Measurements from ENCODE around the gene PLEKHB2. TPM values are rescaled to one million over a fixed set of nuclear protein-coding genes. Genes with fewer than 3 reads are reported as not detected.
A peak's percentile ranks its signal among the peaks of the same experiment; 100 is the strongest.
"Not testable (repeated sequence)": the region's sequence is repeated elsewhere in the genome, so short reads cannot be mapped to it uniquely, and the experiment has no call there.

Gene PLEKHB2
- total RNA-seq, 1 donor from 2014 or later = 33.0 TPM

GRCh38 chr2:131063501-131064283, 41.4 kb upstream of the PLEKHB2 start:
- Mint-ChIP-seq H3K27me3 (ENCODE audit: low read depth) (no peaks in the 10 kb centered on the region), H3K4me1 (peaks cover 16% of the 10 kb centered on the region), H3K27ac (peak overlapping the region; percentile 31), H3K4me3 (no peak overlapping the region), H3K9me3 (no peaks in the 10 kb centered on the region), H3K36me3 (peaks cover 37% of the 10 kb centered on the region)
- TF ChIP-seq, protein P1, sequence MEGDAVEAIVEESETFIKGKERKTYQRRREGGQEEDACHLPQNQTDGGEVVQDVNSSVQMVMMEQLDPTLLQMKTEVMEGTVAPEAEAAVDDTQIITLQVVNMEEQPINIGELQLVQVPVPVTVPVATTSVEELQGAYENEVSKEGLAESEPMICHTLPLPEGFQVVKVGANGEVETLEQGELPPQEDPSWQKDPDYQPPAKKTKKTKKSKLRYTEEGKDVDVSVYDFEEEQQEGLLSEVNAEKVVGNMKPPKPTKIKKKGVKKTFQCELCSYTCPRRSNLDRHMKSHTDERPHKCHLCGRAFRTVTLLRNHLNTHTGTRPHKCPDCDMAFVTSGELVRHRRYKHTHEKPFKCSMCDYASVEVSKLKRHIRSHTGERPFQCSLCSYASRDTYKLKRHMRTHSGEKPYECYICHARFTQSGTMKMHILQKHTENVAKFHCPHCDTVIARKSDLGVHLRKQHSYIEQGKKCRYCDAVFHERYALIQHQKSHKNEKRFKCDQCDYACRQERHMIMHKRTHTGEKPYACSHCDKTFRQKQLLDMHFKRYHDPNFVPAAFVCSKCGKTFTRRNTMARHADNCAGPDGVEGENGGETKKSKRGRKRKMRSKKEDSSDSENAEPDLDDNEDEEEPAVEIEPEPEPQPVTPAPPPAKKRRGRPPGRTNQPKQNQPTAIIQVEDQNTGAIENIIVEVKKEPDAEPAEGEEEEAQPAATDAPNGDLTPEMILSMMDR (IDR thresholded peaks at IDR 0.05; ENCODE audit: unreplicated experiment) = no peak
- no peak for DNase-seq (ENCODE audit: low spot score in 2 of 2, unreplicated experiment in 2 of 2)

DNA sequence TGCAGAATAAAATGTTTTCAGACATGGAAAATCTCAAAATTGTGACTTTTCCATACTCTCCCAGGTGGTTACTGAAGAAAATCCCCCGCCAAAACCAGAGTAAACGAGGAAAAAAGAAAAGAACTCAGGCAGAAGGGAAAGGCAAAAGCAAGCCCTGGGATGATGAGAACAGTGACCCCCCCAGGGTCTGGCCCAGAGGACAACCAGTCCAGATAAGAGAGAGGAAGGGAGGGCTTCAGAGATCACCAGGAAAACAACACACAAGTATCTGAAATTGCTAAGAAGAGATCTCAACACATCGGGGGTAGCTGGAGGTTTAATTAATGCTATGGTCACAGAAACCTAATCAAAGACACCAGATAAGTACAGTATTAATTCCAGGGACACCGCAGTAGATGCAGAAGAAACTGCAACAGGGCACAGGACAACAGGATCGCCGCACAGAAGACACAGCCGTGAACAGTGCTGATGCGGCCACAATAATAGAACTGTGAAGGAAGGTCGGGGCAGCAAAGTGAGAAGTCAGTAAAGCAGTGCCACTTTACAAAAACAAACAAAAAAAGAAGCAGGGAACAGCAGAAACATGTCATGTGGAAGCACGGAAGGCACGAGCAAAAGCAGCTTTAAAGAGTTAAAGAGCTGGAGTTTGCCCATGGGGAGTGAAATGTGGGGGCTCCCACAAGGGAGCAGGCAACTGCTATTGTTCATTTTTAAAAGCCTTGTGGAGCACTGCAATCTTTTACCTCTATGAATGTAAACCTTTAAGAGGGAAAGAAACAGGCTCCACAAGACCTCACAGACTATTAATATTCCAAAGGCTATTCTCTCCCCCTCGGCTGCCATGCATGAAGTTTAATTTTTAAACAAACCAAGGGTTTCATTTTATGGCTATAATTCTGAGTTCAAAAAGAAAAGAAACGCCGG, 40.3 kb upstream of the PLEKHB2 start:
- Mint-ChIP-seq H3K27me3 (ENCODE audit: low read depth) (no peaks in the 10 kb centered on the region), H3K27ac (peak overlapping the region; percentile 77), H3K9me3 (no peaks in the 10 kb centered on the region), H3K4me3 (no peak overlapping the region), H3K4me1 (peaks cover 16% of the 10 kb centered on the region), H3K36me3 (peaks cover 39% of the 10 kb centered on the region)
- no peak for DNase-seq (ENCODE audit: low spot score in 2 of 2, unreplicated experiment in 2 of 2)
- TF ChIP-seq, protein P1 (IDR thresholded peaks at IDR 0.05; ENCODE audit: unreplicated experiment) = no peak

DNA sequence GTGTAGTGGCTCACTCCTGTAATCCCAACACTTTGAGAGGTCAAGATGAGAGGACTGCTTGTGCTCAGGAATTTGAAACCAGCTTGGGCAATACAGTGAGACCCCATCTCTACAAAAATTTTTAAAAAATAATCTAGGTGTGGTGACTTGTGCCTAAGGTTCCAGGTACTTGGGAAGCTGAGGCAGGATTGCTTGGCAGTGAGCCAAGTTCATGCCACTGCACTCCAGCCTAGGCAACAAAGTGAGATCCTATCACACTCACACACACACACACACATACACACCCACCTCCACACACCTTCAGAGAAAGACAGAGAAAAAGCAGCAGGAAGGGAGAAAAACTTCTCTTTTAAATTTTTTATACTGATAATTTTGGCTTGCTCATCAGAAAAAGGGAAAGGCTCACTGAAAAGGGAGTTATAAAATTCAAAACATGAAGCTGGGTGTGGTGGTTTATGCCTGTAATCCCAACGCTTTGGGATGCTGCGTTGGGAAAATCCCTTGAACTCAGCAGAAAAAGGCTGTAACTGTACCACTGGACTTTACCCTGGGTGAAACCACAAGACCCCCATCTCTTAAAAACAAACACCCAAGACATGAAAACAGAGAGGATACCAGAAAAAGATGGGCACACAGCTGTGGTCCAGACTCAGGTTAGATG, 37.5 kb upstream of the PLEKHB2 start:
- H3K36me3 Mint-ChIP-seq = peaks cover 50% of the 10 kb centered on the region
- H3K4me1 Mint-ChIP-seq = peaks cover 10% of the 10 kb centered on the region
- TF ChIP-seq, protein P1 (IDR thresholded peaks at IDR 0.05; ENCODE audit: unreplicated experiment) = no peak
- no peaks in the 10 kb centered on the region for H3K9me3 Mint-ChIP-seq
- peak overlapping the region; percentile 47 for H3K27ac Mint-ChIP-seq
- no peak overlapping the region for H3K4me3 Mint-ChIP-seq
- H3K27me3 Mint-ChIP-seq (ENCODE audit: low read depth) = no peaks in the 10 kb centered on the region
- no peak for DNase-seq (ENCODE audit: low spot score in 2 of 2, unreplicated experiment in 2 of 2)

DNA sequence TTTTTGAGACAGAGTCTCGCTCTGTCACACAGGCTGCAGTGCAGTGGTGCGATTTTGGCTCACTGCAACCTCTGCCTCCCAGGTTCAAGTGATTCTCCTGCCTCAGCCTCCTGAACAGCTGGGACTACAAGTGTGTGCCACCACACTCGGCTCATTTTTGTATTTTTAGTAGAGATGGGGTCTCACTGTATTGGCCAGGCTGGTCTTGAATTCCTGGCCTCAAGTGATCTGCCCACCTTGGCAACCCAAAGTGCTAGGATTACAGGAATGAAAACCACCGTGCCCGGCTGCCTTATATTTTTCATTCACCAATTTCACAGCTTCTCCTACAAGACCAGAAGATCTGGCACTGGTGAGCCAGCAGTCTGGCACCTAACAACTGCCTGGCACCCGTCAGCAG, 37.0 kb upstream of the PLEKHB2 start:
- not testable (repeated sequence) for DNase-seq (ENCODE audit: low spot score in 2 of 2, unreplicated experiment in 2 of 2); H3K27me3 Mint-ChIP-seq (ENCODE audit: low read depth); H3K4me3 Mint-ChIP-seq; H3K27ac Mint-ChIP-seq; H3K9me3 Mint-ChIP-seq
- Mint-ChIP-seq H3K36me3 (peaks cover 50% of the 10 kb centered on the region), H3K4me1 (peaks cover 10% of the 10 kb centered on the region)

DNA sequence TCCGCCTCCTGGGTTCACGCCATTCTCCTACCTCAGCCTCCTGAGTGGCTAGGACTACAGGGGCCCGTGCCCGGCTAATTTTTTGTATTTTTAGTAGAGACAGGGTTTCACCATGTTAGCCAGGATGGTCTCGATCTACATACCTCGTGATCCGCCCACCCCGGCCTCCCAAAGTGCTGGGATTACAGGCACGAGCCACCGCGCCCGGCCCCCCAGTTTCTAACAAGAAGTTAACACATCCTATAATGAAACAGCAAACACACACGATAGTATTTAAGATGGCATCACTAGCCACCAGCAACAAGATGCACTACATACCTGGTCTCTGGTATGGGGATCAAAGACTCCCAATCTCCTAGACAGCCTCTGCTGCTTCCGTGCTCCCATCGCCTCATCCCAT, 29.6 kb upstream of the PLEKHB2 start:
- not testable (repeated sequence) for H3K27me3 Mint-ChIP-seq (ENCODE audit: low read depth); H3K27ac Mint-ChIP-seq; H3K4me1 Mint-ChIP-seq; DNase-seq (ENCODE audit: low spot score in 2 of 2, unreplicated experiment in 2 of 2); H3K4me3 Mint-ChIP-seq; H3K9me3 Mint-ChIP-seq
- peaks cover 50% of the 10 kb centered on the region for H3K36me3 Mint-ChIP-seq

DNA sequence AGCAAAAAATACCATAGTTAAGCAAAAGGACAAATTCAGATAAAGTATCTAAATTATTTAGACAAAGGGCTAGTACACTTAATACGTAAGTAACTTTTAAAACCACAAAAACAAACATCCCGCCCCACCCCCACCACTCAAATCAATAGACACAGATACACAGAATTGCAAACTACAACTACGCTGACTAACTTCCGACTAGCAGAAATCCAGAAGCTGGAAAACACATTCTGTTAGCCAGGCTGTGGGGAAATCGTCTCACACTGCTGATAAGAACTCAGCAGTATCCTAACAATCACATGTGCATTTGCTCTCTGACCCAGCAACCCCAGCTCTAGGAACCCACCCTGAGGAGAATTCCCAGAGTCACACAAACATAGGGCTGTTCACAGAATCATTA, 28.4 kb upstream of the PLEKHB2 start:
- no peak for DNase-seq (ENCODE audit: low spot score in 2 of 2, unreplicated experiment in 2 of 2)
- no peak overlapping the region for H3K4me3 Mint-ChIP-seq
- peaks cover 47% of the 10 kb centered on the region for H3K36me3 Mint-ChIP-seq
- TF ChIP-seq, protein P1 (IDR thresholded peaks at IDR 0.05; ENCODE audit: unreplicated experiment) = no peak
- H3K9me3 Mint-ChIP-seq = no peaks in the 10 kb centered on the region
- no peaks in the 10 kb centered on the region for H3K27me3 Mint-ChIP-seq (ENCODE audit: low read depth)
- H3K27ac Mint-ChIP-seq = no peak overlapping the region
- no peaks in the 10 kb centered on the region for H3K4me1 Mint-ChIP-seq
